Measurements from ENCODE around the gene SLC23A2. TPM values are rescaled to one million over a fixed set of nuclear protein-coding genes. Genes with fewer than 3 reads are reported as not detected.

The SLC23A2 gene
- total and polyA plus RNA-seq, 12 donors, result 51.0 to 294 (median 145) TPM

- Histone ChIP-seq H3K4me3 (no peak overlapping the region), H3K36me3 (replicated peaks in 1 of 2) (peaks cover 0 to 8% of the 10 kb centered on the region in 2 donors), H3K4me1 (replicated peaks in 1 of 2) (peaks cover 8 to 40% of the 10 kb centered on the region in 2 donors), H3K27me3 (no peaks in the 10 kb centered on the region), H3K27ac (peak overlapping the region in 1 of 5 donors; percentile 35), H3K9me3 (replicated peaks in 1 of 3) (no peaks in the 10 kb centered on the region)
- TF ChIP-seq POLR2A (IDR thresholded peaks at IDR 0.05) (no peak), CTCF (IDR thresholded peaks at IDR 0.05) (no peak)
- DNase-seq, result no peak
- intact Hi-C loops (cut with DNase I), result loop anchor here in 1 of 2 donors (10.0 kb wide), 1 partner anchor 57 kb away; no protein-coding TSS in a partner anchor
- 84 to 93% (median 86%) methylated on average over 2 of the region's 2 CpGs for WGBS, 4 donors
Measured at GRCh38 chr20:4932061-4932460, 69.2 kb downstream of the SLC23A2 start.

- H3K9me3 ChIP-seq (replicated peaks in 1 of 3), result no peaks in the 10 kb centered on the region
- TF ChIP-seq POLR2A (IDR thresholded peaks at IDR 0.05), result no peak
- TF ChIP-seq CTCF (IDR thresholded peaks at IDR 0.05), result no peak
- H3K4me3 ChIP-seq, result no peak overlapping the region
- WGBS, 4 donors, result 50 to 55% (median 54%) methylated on average over 5 of the region's 5 CpGs
- H3K36me3 ChIP-seq (replicated peaks in 1 of 2), result peaks cover 0 to 8% of the 10 kb centered on the region in 2 donors
- intact Hi-C loops (cut with DNase I), result loop anchor here in 1 of 2 donors (10.0 kb wide), 1 partner anchor 55 kb away; no protein-coding TSS in a partner anchor
- H3K4me1 ChIP-seq (replicated peaks in 1 of 2), result peaks cover 17 to 46% of the 10 kb centered on the region in 2 donors
- DNase-seq, result no peak
- peak overlapping the region in 3 of 5 donors; percentile 30 to 90 (median 56) for H3K27ac ChIP-seq
- no peaks in the 10 kb centered on the region for H3K27me3 ChIP-seq
Measured at GRCh38 chr20:4929686-4930397, 71.5 kb downstream of the SLC23A2 start.

GRCh38 chr20:4926531-4927156 is 74.7 kb downstream of the SLC23A2 start:
- Histone ChIP-seq H3K27me3 (no peaks in the 10 kb centered on the region), H3K27ac (peak overlapping the region; percentile 43 to 94 (median 87)), H3K9me3 (replicated peaks in 1 of 3) (no peaks in the 10 kb centered on the region), H3K4me3 (no peak overlapping the region), H3K36me3 (replicated peaks in 1 of 2) (no peaks in the 10 kb centered on the region), H3K4me1 (replicated peaks in 1 of 2) (peaks cover 29 to 46% of the 10 kb centered on the region in 2 donors)
- intact Hi-C loops (cut with DNase I), result no loop called here
- 57 to 71% (median 66%) methylated on average over 6 of the region's 6 CpGs for WGBS, 4 donors
- DNase-seq, result no peak
- TF ChIP-seq CTCF (IDR thresholded peaks at IDR 0.05), result no peak
- TF ChIP-seq POLR2A (IDR thresholded peaks at IDR 0.05), result no peak

- intact Hi-C loops (cut with DNase I), result no loop called here
- Histone ChIP-seq H3K9me3 (replicated peaks in 1 of 3) (no peaks in the 10 kb centered on the region), H3K27ac (peak overlapping the region; percentile 43 to 94 (median 87)), H3K36me3 (replicated peaks in 1 of 2) (no peaks in the 10 kb centered on the region), H3K4me1 (replicated peaks in 1 of 2) (peaks cover 33 to 53% of the 10 kb centered on the region in 2 donors), H3K4me3 (no peak overlapping the region), H3K27me3 (no peaks in the 10 kb centered on the region)
- TF ChIP-seq CTCF (IDR thresholded peaks at IDR 0.05), result no peak
- TF ChIP-seq POLR2A (IDR thresholded peaks at IDR 0.05), result no peak
- peak; percentile 62 to 89 (median 78) for DNase-seq
- WGBS, 4 donors, result 28 to 38% (median 33%) methylated on average over 15 of the region's 15 CpGs
Measured at GRCh38 chr20:4925842-4926530, 75.3 kb downstream of the SLC23A2 start.
